OCI-LY7 (cell line): ENCODE data around the gene RRAGA. TPM values are rescaled to one million over a fixed set of nuclear protein-coding genes. Genes with fewer than 3 reads are reported as not detected.

Experiments
- BruUV-seq: library from RNA; stranded (reverse); fragments of 400-500 nt; replicated peaks from 2 replicates; lab custom pipeline; 2021; lab: Mats Ljungman, UMichigan
- CTCF ChIA-PET: fragments of 300-600 bp; sonication (Branson Sonifier 250); formaldehyde crosslinking; loops from one replicate; lab custom pipeline; 2022; ENCODE audit warnings: antibody characterized with exemption; ENCODE audit not compliant: unreplicated experiment; lab: Charles Lee
- POLR2A ChIA-PET: fragments of 300-600 bp; sonication (Branson Sonifier 250); formaldehyde crosslinking; loops from one replicate; lab custom pipeline; 2022; ENCODE audit warnings: antibody characterized with exemption; lab: Charles Lee
- DNase-seq: peaks from one replicate; pipeline ENCODE4 v3.0.0-alpha.2; 2015; ENCODE audit warnings: low spot score
- H2AFZ ChIP-seq: fragments of 200-600 bp; sonication (generic), shearing (Covaris generic); 2 replicates; pipeline ENCODE4 v1.6.1; 2014; ENCODE audit warnings: mild to moderate bottlenecking, antibody characterized with exemption, low read length, moderate library complexity
- H3K27ac ChIP-seq: fragments of 200-600 bp; sonication (generic); 2 replicates; pipeline ENCODE4 v1.5.1; 2014; ENCODE audit warnings: mixed run types, low read depth, mild to moderate bottlenecking, moderate library complexity, low read length, inconsistent platforms; ENCODE audit not compliant: poor library complexity, severe bottlenecking
- H3K36me3 ChIP-seq: fragments of 200-600 bp; sonication (generic); 2 replicates; pipeline ENCODE4 v1.6.1; 2014; ENCODE audit warnings: mild to moderate bottlenecking, antibody characterized with exemption, low read length, moderate library complexity, mixed read lengths; ENCODE audit not compliant: insufficient read depth
- H3K4me1 ChIP-seq: fragments of 200-600 bp; sonication (generic); 2 replicates; pipeline ENCODE4 v1.5.1; 2014; ENCODE audit warnings: mild to moderate bottlenecking, low read length; ENCODE audit not compliant: insufficient read depth, poor library complexity, severe bottlenecking
- H3K4me2 ChIP-seq: fragments of 200-600 bp; sonication (generic); 2 replicates; pipeline ENCODE4 v1.6.1; 2014; ENCODE audit warnings: mild to moderate bottlenecking, low read length
- H3K4me3 ChIP-seq: fragments of 200-600 bp; sonication (generic); 2 replicates; pipeline ENCODE4 v1.5.1; 2014; ENCODE audit warnings: mild to moderate bottlenecking, low read depth, low read length; ENCODE audit not compliant: poor library complexity, severe bottlenecking
- H3K79me2 ChIP-seq: fragments of 200-600 bp; sonication (generic); 2 replicates; pipeline ENCODE4 v1.6.1; 2016; ENCODE audit warnings: low read depth, mild to moderate bottlenecking, low read length, moderate library complexity, mixed read lengths; ENCODE audit not compliant: insufficient read depth
- H3K9me2 ChIP-seq: fragments of 200-600 bp; sonication (generic); 2 replicates; pipeline ENCODE4 v1.6.1; 2016; ENCODE audit warnings: mild to moderate bottlenecking, low read length, mixed read lengths; ENCODE audit not compliant: insufficient read depth
- H3K9me3 ChIP-seq: fragments of 200-600 bp; sonication (generic); 2 replicates; pipeline ENCODE4 v1.6.1; 2014; ENCODE audit warnings: mild to moderate bottlenecking, mixed run types, low read length, mixed read lengths
- H4K20me1 ChIP-seq: fragments of 200-600 bp; sonication (generic); 2 replicates; pipeline ENCODE4 v1.6.1; 2014; ENCODE audit warnings: mild to moderate bottlenecking, antibody characterized with exemption, low read length, moderate library complexity, mixed read lengths; ENCODE audit not compliant: insufficient read depth
- EZH2phosphoT487 ChIP-seq: fragments of 200-600 bp; sonication (generic); IDR thresholded peaks from 2 replicates; pipeline ENCODE4 v1.6.1; 2018; ENCODE audit warnings: low read depth, borderline replicate concordance, mild to moderate bottlenecking, mixed run types, antibody characterized with exemption, low read length, moderate library complexity, mixed read lengths
- intact Hi-C: fragments of 100-400 bp; cut with micrococcal nuclease; formaldehyde crosslinking; loops from one replicate; pipeline ENCODE4 v1.10.0; 2022; ENCODE audit not compliant: unreplicated experiment
- total RNA-seq, 2 experiments: library from RNA; depleted of rRNA in 1 of 2; stranded (reverse); fragments of >200 nt in 1 of 2; shearing (Covaris generic) in 1 of 2; gene quantifications; 2 replicates each; pipeline ENCODE4 v1.2.3, GENCODE V29; 2014 to 2022
- TF ChIP-seq, protein P1 (sequence below): fragments of 200-600 bp; sonication (generic); conservative IDR thresholded peaks from 2 replicates; pipeline ENCODE4 v1.5.1; 2014; ENCODE audit warnings: mild to moderate bottlenecking, antibody characterized with exemption, low read length, moderate library complexity, mixed read lengths

RRAGA gene
- total RNA-seq, 2 experiments from 2014 or later: 25.9 to 43.0 TPM

DNA sequence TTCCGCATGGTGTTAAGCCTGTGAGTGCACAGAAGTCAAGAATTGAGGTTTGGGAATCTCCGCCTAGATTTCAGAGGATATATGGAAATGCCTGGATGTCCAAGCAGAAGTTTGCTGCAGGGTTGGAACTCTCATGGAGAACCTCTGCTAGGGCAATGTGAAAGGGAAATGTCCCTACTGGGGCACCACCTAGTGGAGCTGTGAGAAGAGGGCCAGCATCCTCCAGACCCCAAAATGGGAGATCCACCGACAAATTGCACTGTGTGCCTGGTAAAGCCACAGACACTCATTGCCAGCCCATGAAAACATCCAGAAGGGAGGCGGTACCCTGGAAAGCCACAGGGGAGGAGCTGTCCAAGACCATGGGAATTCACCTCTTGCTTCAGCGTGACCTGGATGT is 12.6 kb upstream of the RRAGA start:
- Histone ChIP-seq H3K36me3 (no peaks in the 10 kb centered on the region), H3K4me1 (no peaks in the 10 kb centered on the region), H3K27ac (no peak overlapping the region), H3K4me2 (no peak overlapping the region), H2AFZ (no peak overlapping the region), H3K9me2 (no peaks in the 10 kb centered on the region), H4K20me1 (no peaks in the 10 kb centered on the region), H3K9me3 (no peaks in the 10 kb centered on the region), H3K4me3 (no peak overlapping the region), H3K79me2 (no peaks in the 10 kb centered on the region)
- POLR2A ChIA-PET: interaction anchor here (0.7 kb wide), 1 partner anchor 897 kb away, joined by 4 read pairs; no protein-coding TSS in a partner anchor
- DNase-seq: no peak
- TF ChIP-seq EZH2phosphoT487: no peak
- TF ChIP-seq, protein P1, sequence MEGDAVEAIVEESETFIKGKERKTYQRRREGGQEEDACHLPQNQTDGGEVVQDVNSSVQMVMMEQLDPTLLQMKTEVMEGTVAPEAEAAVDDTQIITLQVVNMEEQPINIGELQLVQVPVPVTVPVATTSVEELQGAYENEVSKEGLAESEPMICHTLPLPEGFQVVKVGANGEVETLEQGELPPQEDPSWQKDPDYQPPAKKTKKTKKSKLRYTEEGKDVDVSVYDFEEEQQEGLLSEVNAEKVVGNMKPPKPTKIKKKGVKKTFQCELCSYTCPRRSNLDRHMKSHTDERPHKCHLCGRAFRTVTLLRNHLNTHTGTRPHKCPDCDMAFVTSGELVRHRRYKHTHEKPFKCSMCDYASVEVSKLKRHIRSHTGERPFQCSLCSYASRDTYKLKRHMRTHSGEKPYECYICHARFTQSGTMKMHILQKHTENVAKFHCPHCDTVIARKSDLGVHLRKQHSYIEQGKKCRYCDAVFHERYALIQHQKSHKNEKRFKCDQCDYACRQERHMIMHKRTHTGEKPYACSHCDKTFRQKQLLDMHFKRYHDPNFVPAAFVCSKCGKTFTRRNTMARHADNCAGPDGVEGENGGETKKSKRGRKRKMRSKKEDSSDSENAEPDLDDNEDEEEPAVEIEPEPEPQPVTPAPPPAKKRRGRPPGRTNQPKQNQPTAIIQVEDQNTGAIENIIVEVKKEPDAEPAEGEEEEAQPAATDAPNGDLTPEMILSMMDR: peak; percentile 41; the same call in 1 of the 2 replicates
- CTCF ChIA-PET: no interaction called here
- intact Hi-C loops: no loop called here
- no TSS peak for BruUV-seq

DNA sequence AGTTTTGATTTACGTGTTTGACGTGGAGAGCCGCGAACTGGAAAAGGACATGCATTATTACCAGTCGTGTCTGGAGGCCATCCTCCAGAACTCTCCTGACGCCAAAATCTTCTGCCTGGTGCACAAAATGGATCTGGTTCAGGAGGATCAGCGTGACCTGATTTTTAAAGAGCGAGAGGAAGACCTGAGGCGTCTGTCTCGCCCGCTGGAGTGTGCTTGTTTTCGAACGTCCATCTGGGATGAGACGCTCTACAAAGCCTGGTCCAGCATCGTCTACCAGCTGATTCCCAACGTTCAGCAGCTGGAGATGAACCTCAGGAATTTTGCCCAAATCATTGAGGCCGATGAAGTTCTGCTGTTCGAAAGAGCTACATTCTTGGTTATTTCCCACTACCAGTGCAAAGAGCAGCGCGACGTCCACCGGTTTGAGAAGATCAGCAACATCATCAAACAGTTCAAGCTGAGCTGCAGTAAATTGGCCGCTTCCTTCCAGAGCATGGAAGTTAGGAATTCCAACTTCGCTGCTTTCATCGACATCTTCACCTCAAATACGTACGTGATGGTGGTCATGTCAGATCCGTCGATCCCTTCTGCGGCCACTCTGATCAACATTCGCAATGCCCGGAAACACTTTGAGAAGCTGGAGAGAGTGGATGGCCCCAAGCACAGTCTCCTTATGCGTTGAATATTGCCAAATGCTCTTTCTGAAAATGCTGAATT is 850 bp downstream of the RRAGA start:
- CTCF ChIA-PET: interaction anchor here (1.5 kb wide), 1 partner anchor 79 kb away, joined by 5 read pairs; no protein-coding TSS in a partner anchor
- BruUV-seq: no TSS peak
- DNase-seq: peak; percentile 17
- Histone ChIP-seq H3K27ac (peak overlapping the region; percentile 87), H3K4me2 (peak overlapping the region; percentile 85), H3K79me2 (peaks cover 24% of the 10 kb centered on the region), H3K4me1 (peaks cover 28% of the 10 kb centered on the region), H3K36me3 (peaks cover 8% of the 10 kb centered on the region), H3K4me3 (peak overlapping the region; percentile 78), H3K9me2 (no peaks in the 10 kb centered on the region), H4K20me1 (0 out of 2 replicates have a peak, but pooled peaks cover 10% of the 10 kb centered on the region), H2AFZ (peak overlapping the region; percentile 97; the same call in 1 of the 2 replicates), H3K9me3 (no peaks in the 10 kb centered on the region)
- intact Hi-C loops: loop anchor here (1.0 kb wide), 4 partner anchors 52 to 407 kb away; partner anchors contain the start of genes HAUS6 and RPS6
- POLR2A ChIA-PET: interaction anchor here (0.5 to 3.6 kb wide), 3 partner anchors 12 to 323 kb away, joined by 3 to 11 read pairs (median 4); no protein-coding TSS in a partner anchor
- no peak for TF ChIP-seq EZH2phosphoT487
- TF ChIP-seq, protein P1: no peak
